ENCODE measurements around the gene GTF2A1.

GRCh38 chr14:81193924-81194633 is 26.7 kb downstream of the GTF2A1 start:
- TF ChIP-seq EZH2 (IDR thresholded peaks at IDR 0.05; ENCODE audit: borderline replicate concordance, low read length) (no peak), CTCF (conservative IDR thresholded peaks at IDR 0.05 in 1 of 2, IDR thresholded peaks at IDR 0.05 in 1 of 2; ENCODE audit: extremely low read depth in 1 of 2, insufficient read depth in 1 of 2, low read depth in 1 of 2, low read length in 2 of 2) (no peak)
